Type B pancreatic cell (in vitro differentiated cells): ENCODE data around the gene CRY2. TPM values are rescaled to one million over a fixed set of nuclear protein-coding genes. Genes with fewer than 3 reads are reported as not detected.
A peak's percentile ranks its signal among the peaks of the same experiment; 100 is the strongest.
"Not testable (repeated sequence)": the region's sequence is repeated elsewhere in the genome, so short reads cannot be mapped to it uniquely, and the experiment has no call there.

Experiments
- DNase-seq: peaks from one replicate; pipeline ENCODE4 v3.0.0; 2021; ENCODE audit warnings: mixed read lengths; ENCODE audit not compliant: unreplicated experiment; ENCODE audit errors: extremely low spot score
- H3K27ac Mint-ChIP-seq: 2 replicates; pipeline ENCODE4 v1.8.0; 2021; ENCODE audit warnings: mild to moderate bottlenecking, mixed read lengths
- H3K27me3 Mint-ChIP-seq: 2 replicates; pipeline ENCODE4 v1.8.0; 2021; ENCODE audit warnings: mixed read lengths
- H3K36me3 Mint-ChIP-seq: 2 replicates; pipeline ENCODE4 v1.8.0; 2021; ENCODE audit warnings: mixed read lengths
- H3K4me1 Mint-ChIP-seq: one replicate; pipeline ENCODE4 v1.8.0; 2021; ENCODE audit warnings: mixed read lengths; ENCODE audit not compliant: unreplicated experiment
- H3K4me3 Mint-ChIP-seq: 2 replicates; pipeline ENCODE4 v1.8.0; 2021; ENCODE audit warnings: mild to moderate bottlenecking, mixed read lengths
- H3K9me3 Mint-ChIP-seq: 2 replicates; pipeline ENCODE4 v1.8.0; 2021; ENCODE audit warnings: mixed read lengths
- CTCF ChIP-seq: fragments of 200-600 bp; sonication (generic); conservative IDR thresholded peaks from 2 replicates; pipeline ENCODE4 v1.5.0; 2021; ENCODE audit warnings: antibody characterized with exemption, mild to moderate bottlenecking
- total RNA-seq: library from RNA; stranded (reverse); gene quantifications from 2 replicates; pipeline ENCODE4 v1.2.1, GENCODE V29; 2021; ENCODE audit warnings: low replicate concordance

The CRY2 gene
- total RNA-seq, 1 donor from 2014 or later = 27.7 TPM

GRCh38 chr11:45806072-45806933, 41.0 kb upstream of the CRY2 start:
- H3K36me3 Mint-ChIP-seq = peaks cover 7% of the 10 kb centered on the region
- TF ChIP-seq CTCF = no peak
- no peak for DNase-seq
- peak overlapping the region; percentile 96 for H3K4me3 Mint-ChIP-seq
- peak overlapping the region; percentile 96 for H3K27ac Mint-ChIP-seq
- no peaks in the 10 kb centered on the region for H3K9me3 Mint-ChIP-seq
- H3K27me3 Mint-ChIP-seq = peaks cover 20% of the 10 kb centered on the region
- peaks cover 19% of the 10 kb centered on the region for H3K4me1 Mint-ChIP-seq

- Mint-ChIP-seq H3K27me3 (peaks cover 14% of the 10 kb centered on the region), H3K36me3 (peaks cover 7% of the 10 kb centered on the region), H3K4me3 (peak overlapping the region; percentile 96), H3K9me3 (no peaks in the 10 kb centered on the region), H3K4me1 (peaks cover 19% of the 10 kb centered on the region), H3K27ac (peak overlapping the region; percentile 96)
- no peak for DNase-seq
- no peak for TF ChIP-seq CTCF
These were observed 40.1 kb upstream of the CRY2 start for GRCh38 chr11:45806937-45807791.

GRCh38 chr11:45807792-45808238, 39.5 kb upstream of the CRY2 start:
- Mint-ChIP-seq H3K4me3 (peak overlapping the region; percentile 96), H3K36me3 (peaks cover 7% of the 10 kb centered on the region), H3K27me3 (peaks cover 8% of the 10 kb centered on the region), H3K4me1 (peaks cover 19% of the 10 kb centered on the region), H3K9me3 (no peaks in the 10 kb centered on the region), H3K27ac (no peak overlapping the region)
- no peak for TF ChIP-seq CTCF
- DNase-seq = no peak

DNA sequence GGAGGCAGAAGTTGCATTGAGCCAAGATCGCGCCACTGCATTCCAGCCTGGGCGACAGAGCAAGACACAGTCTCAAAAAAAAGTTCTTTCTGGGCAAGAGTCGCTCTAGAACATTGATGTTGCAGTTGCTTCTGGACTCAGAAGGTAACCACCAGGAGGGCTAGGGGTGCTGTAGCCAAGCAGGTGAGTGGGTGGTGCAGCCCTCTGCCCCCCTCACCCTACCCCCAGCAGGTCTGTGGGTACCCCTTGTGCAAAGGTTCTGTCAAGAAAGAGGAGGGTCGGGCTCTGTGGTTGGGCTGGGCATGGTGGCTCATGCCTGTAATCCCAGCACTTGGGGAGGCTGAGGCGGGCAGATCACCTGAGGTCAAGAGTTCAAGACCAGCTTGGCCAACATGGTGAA, 38.8 kb upstream of the CRY2 start:
- Mint-ChIP-seq H3K4me1 (peaks cover 19% of the 10 kb centered on the region), H3K27ac (peak overlapping the region; percentile 43)
- H3K4me3 Mint-ChIP-seq, DNase-seq, H3K9me3 Mint-ChIP-seq, H3K36me3 Mint-ChIP-seq, H3K27me3 Mint-ChIP-seq: not testable (repeated sequence)

GRCh38 chr11:45809456-45810395, 37.5 kb upstream of the CRY2 start:
- no peak for DNase-seq
- no peak for TF ChIP-seq CTCF
- no peak overlapping the region for H3K4me3 Mint-ChIP-seq
- no peaks in the 10 kb centered on the region for H3K9me3 Mint-ChIP-seq
- H3K27me3 Mint-ChIP-seq = no peaks in the 10 kb centered on the region
- peaks cover 7% of the 10 kb centered on the region for H3K36me3 Mint-ChIP-seq
- peaks cover 19% of the 10 kb centered on the region for H3K4me1 Mint-ChIP-seq
- H3K27ac Mint-ChIP-seq = peak overlapping the region; percentile 53
